Stimulated activated CD4-positive, alpha-beta T cell treated with anti-CD3 and anti-CD28 coated beads, TNF-alpha, amount 100 ng/mL, for 4 hours (primary cell): ENCODE data around the gene PROB1.
A peak's percentile ranks its signal among the peaks of the same experiment; 100 is the strongest.
"Not testable (repeated sequence)": the region's sequence is repeated elsewhere in the genome, so short reads cannot be mapped to it uniquely, and the experiment has no call there.

Source experiments
- DNase-seq, 3 experiments: peaks; one replicate each; pipeline ENCODE4 v3.0.0-alpha.2; 2020; ENCODE audit warnings: low read depth in 3 of 3

PROB1 gene

GRCh38 chr5:139378101-139378825 lies 16.6 kb downstream of the PROB1 start:
- no peak for DNase-seq

GRCh38 chr5:139377226-139377625 lies 17.7 kb downstream of the PROB1 start:
- no peak for DNase-seq

DNA sequence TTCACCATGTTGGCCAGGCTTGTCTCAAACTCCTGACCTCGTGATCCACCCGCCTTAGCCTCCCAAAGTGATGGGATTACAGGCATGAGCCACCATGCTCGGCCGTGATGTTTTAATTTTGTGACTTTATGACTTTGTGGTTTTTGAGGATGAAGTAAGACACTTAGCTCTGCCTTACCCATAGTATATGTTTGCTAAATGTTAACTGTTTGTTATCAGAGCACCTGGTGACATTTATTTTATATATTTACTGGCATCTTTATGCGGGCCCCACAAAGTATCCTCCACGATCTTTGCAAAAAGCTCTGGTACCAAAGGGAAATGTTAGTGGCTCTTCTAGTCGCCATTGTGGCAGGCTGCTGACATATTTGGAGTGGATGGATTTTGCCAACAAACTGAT lies 18.5 kb downstream of the PROB1 start:
- no peak for DNase-seq

GRCh38 chr5:139374909-139375308 lies 20.0 kb downstream of the PROB1 start:
- no peak for DNase-seq

- no peak for DNase-seq
These were observed 23.1 kb downstream of the PROB1 start for GRCh38 chr5:139371482-139372435.

DNA sequence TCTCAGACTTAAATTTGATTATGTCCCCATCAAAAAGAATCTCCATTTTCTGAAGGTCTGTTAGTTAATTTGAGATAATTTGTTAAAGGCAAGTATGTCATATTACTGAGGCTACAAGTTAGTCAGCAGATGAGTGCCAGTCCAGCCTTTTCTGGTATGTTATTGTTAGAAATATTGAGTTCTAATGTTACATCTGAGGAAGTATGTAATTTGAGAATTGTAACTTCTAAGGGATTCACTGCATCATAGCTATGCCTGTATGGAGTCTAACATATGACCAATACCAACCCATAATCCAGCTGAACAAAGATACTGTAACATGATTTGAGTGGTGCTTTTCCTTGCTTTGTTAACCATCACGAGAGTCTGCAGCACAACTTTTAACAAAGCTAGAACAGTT lies 25.7 kb downstream of the PROB1 start:
- no peak for DNase-seq

- no peak for DNase-seq
These were observed 26.3 kb downstream of the PROB1 start for GRCh38 chr5:139368613-139369012.

DNA sequence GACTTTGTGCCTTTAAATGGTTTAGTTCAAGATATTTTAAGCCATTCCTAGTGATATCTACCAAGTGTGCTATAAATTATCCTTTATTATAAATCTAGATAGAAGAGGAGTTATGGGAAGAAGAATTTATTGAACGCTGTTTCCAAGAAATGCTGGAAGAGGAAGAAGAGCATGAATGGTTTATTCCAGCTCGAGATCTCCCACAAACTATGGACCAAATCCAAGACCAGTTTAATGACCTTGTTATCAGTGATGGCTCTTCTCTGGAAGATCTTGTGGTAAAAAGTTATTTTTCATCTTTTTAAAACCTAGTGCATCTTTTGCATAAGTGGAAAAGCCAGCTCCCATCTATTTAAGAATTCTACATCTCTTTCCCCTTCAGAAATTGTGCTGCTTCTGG lies 30.4 kb downstream of the PROB1 start:
- DNase-seq, result no peak

DNA sequence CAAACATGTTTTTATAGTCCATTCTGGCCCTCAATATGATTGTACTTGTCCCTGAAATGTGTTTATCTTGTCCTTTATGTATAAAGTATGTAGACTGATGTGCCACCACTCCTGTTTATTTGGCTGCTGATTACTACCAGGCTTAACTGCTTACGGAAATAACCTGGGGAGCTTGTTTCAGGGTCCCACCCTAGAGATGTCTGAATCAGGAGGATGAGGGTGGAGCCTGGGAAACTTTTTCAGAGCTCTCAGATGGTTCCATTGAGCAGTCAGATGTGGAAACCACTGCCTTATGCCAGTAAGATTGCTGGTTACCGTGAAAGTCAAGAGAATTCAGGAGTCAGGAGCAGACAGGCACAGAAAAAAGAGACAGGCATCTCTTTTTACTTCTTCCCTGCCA lies 31.0 kb downstream of the PROB1 start:
- DNase-seq, result no peak

GRCh38 chr5:139361835-139362429 lies 33.0 kb downstream of the PROB1 start:
- no peak for DNase-seq

DNA sequence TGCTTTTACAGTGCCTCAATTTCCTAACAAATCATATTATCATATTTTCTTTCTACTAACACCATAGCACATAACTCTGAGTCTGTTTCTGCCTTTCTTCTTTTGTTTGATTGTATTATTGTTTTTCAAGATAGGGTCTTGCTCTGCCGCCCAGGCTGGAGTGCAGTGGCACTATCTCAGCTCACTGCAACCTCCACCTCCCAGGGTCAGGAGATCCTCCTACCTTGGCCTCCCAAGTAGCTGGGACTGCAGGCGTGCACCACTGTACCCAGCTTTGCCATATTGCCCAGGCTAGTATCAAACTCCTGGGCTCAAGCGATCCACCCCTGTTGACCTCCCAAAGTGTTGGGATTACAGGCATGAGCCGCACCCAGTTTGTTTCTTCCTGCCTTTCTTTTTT lies 34.5 kb downstream of the PROB1 start:
- no peak for DNase-seq

GRCh38 chr5:139358064-139358463 lies 36.8 kb downstream of the PROB1 start:
- no peak for DNase-seq

DNA sequence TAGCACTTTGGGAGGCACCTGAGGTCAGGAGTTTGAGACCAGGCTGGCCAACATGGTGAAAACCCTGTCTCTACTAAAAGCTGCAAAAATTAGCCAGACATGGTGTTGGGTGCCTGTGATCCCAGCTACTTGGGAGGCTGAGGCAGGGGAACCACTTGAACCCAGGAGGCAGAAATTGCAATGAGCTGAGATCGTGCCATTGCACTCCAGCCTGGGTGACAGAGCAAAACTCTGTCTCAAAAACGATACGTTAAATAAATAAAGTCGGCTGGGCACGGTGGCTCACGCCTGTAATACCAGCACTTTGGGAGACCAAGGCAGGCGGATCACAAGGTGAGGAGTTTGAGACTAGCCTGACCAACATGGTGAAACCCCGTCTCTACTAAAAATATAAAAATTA lies 39.0 kb downstream of the PROB1 start:
- DNase-seq, result not testable (repeated sequence)

DNA sequence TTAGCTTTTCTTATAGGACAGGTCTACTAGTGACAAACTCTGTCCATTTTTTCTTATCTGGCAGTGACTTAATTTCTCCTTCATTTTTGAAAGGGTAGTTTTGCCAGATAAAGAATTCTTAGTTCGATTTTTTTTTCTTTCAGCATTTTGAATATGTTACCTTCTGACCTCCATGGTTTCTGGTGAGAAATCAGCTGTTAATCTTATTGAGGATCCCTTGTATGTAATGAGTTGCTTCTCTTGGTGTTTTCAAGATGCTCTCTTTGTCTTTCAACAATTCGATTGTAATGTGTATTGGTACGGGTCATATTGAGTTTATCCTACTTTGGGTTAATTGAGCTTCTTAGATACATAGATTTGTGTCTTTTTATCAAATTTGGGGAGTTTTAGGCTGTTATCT lies 40.7 kb downstream of the PROB1 start:
- no peak for DNase-seq

DNA sequence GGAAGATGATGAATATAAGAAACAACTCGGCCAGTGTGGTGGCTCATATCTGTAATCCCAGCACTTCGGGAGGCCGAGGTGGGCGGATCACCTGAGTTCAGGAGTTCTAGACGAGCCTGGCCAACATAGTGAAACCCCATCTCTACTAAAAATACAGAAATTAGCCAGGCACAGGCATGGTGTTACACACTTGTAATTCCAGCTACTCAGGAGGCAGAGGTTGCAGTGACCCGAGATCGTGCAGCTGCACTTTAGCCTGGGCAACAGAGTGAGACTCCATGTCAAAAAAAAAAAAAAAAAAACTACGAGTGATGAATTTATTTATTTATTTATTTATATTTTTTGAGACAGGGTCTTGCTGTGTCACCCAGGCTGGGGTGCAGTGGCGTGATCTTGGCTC lies 47.0 kb downstream of the PROB1 start:
- not testable (repeated sequence) for DNase-seq

DNA sequence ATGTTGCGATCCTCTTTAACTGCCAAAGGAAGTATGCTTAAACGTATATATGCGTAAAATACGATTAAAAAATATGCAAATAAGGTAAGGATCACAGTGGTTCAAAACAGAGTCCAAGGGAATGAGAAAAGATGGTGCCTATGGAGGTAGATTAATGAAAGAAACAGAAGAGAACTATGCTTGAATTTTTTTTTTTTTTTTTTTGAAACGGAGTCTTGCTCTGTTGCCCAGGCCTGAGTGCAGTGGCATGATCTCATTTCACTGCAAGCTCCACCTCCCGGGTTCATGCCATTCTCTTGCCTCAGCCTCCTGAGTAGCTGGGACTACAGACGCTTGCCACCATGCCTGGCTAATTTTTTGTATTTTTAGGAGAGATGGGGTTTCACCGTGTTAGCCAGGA lies 49.5 kb downstream of the PROB1 start:
- not testable (repeated sequence) for DNase-seq

GRCh38 chr5:139344177-139344576 lies 50.7 kb downstream of the PROB1 start:
- no peak for DNase-seq

DNA sequence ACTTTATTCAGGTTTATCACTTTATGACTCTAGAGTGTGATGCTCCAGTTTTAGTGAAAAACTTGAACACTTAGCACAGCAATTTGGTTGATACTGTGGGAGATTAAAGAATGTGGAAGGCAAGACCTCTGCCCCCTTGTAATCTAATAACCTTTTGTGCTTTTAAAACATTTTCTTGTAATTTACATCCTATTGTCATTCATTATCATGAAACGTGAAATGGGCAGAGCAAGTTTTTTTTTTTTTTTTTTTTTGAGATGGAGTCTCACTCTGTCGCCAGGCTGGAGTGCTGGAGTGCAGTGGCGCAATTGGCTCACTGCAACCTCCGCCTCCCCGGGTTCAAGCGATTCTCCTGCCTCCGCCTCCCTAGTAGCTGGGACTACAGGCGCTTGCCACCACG lies 51.4 kb downstream of the PROB1 start:
- DNase-seq, result no peak

DNA sequence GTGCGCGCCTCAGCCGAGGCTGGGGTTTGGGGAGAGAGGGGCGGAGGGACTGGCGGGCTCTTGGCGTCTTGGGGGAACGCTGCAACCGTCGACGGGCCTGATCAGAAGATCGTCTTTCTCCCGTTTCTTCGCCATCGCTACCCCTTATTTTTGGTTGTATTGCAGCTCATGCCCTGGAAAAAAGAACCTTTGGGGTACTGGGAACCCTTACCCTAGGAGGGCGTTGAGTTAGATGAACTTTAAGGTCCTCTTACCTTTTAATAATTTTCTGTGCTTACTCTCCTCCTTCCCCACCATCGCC lies 52.5 kb downstream of the PROB1 start:
- peak in 1 of 3 experiments; percentile 61 for DNase-seq

DNA sequence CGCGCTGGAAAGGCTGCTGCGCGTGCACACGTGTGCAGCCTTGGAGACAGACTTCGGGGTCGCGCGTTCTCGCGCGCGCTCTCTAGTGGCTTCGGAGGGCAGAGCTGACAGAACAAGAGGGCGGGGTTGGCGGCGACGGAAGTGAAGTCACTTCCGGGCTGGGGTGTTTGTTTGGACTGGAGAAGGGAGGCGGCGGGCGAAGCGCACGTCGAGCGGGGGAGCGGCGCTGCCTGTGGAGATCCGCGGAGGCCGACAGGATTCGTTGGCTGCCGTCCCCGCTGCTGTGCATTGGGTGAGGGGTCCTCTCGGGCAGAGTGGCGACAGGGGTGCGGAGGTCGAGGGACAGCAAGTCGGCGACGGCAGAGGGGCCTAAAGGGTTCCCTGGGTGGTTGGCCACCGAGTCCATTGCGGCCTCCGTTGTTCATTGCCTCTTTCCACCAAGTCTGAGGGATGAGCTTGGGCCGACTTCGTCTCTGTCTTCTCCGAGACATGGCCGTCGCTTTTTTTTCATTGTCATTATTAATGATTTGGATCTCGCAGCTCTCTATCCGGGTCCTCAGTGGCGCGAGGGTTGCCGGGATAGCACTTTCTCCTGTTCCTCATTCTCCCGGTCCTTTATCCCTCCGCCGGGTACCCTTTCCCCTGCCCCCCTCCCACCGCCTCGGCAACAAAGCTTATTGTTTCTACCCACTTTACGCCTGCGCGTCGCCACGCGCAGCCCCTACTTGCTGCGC lies 53.0 kb downstream of the PROB1 start, which contains the start of gene PAIP2:
Gene PAIP2 (plus strand): TSS at position 166 of the 734 bp plus-strand sequence. CDS start 21,931 bp downstream, outside the sequence.
- DNase-seq, result peak; percentile 93 to 94 (median 94)

GRCh38 chr5:139341187-139341688 lies 53.7 kb downstream of the PROB1 start:
- no peak for DNase-seq
